Measurements from ENCODE around the gene TMCO2. TPM values are rescaled to one million over a fixed set of nuclear protein-coding genes. Genes with fewer than 3 reads are reported as not detected.

Gene TMCO2
- total RNA-seq, 1 donor from 2014 or later, result not detected

DNA sequence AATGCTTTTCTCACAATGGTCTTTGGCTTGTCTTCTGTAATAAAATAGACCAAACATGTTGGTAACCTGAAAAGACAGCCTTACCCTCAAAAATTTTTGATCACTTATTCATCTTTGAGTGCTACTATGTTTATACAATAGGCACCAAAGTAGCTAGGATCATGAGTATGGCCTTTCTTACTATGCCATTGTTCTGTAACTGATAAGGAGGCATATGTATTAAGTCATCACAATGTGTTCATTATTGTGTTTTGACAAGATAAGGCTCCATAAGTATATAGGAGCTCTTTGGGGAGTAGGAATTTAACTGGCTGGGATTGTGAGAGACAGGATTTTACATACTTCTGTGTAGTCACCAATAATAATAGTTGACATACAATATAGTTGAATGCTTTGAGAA, 675 bp downstream of the TMCO2 start:
- H3K4me1 ChIP-seq, result peaks cover 14% of the 10 kb centered on the region
- no peaks in the 10 kb centered on the region for H3K27me3 ChIP-seq (ENCODE audit: low read depth)
- H3K9me3 ChIP-seq (replicated peaks), result no peaks in the 10 kb centered on the region
- H3K4me3 ChIP-seq, result no peak overlapping the region
- H3K27ac ChIP-seq (replicated peaks), result no peak overlapping the region
- TF ChIP-seq, protein P1, sequence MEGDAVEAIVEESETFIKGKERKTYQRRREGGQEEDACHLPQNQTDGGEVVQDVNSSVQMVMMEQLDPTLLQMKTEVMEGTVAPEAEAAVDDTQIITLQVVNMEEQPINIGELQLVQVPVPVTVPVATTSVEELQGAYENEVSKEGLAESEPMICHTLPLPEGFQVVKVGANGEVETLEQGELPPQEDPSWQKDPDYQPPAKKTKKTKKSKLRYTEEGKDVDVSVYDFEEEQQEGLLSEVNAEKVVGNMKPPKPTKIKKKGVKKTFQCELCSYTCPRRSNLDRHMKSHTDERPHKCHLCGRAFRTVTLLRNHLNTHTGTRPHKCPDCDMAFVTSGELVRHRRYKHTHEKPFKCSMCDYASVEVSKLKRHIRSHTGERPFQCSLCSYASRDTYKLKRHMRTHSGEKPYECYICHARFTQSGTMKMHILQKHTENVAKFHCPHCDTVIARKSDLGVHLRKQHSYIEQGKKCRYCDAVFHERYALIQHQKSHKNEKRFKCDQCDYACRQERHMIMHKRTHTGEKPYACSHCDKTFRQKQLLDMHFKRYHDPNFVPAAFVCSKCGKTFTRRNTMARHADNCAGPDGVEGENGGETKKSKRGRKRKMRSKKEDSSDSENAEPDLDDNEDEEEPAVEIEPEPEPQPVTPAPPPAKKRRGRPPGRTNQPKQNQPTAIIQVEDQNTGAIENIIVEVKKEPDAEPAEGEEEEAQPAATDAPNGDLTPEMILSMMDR (IDR thresholded peaks at IDR 0.05; ENCODE audit: borderline replicate concordance), result no peak
- DNase-seq, result no peak
- intact Hi-C loops (cut with micrococcal nuclease), result no loop called here
- H3K36me3 ChIP-seq, result no peaks in the 10 kb centered on the region

DNA sequence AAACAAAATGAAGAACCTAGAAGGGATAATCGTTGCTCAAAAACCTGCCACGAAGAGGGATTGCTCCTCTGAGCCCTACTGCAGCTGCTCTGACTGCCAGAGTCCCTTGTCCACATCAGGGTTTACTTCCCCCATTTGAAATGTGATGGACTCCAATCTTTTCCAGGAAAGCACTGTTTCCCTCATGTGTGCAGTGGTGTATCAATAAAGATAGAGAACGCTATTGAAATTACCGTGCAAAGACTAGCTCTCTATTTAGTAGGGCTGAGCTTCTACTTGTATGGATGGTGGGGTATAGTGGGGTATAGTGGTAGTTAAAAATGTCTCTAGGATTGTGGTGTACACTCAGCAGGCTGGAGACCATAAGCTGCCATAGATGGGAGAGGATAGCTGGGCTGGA, 3.7 kb downstream of the TMCO2 start:
- H3K27ac ChIP-seq (replicated peaks), result no peak overlapping the region
- TF ChIP-seq, protein P1 (IDR thresholded peaks at IDR 0.05; ENCODE audit: borderline replicate concordance), result no peak
- no peaks in the 10 kb centered on the region for H3K9me3 ChIP-seq (replicated peaks)
- H3K4me1 ChIP-seq, result peaks cover 17% of the 10 kb centered on the region
- no peak overlapping the region for H3K4me3 ChIP-seq
- no peak for DNase-seq
- H3K36me3 ChIP-seq, result no peaks in the 10 kb centered on the region
- intact Hi-C loops (cut with micrococcal nuclease), result no loop called here
- H3K27me3 ChIP-seq (ENCODE audit: low read depth), result no peaks in the 10 kb centered on the region

DNA sequence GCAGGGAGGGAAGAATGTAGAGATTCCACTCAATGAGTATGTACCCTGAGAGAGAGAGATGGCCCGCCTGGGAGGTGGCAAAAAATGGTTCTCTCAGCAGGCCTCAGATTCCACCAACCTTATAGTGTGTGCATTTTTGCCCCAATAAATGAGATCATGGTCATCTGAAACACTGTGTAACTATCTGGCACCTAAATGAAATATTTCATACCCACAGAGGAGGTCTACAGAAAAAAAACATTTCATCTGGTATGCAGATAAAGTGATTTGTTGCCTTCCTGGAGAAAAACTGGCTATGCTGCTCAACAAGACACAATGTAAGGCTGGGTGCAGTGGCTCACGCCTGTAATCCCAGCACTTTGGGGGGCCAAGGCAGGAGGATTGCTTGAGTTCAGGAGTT, 4.9 kb downstream of the TMCO2 start:
- no peak overlapping the region for H3K27ac ChIP-seq (replicated peaks)
- intact Hi-C loops (cut with micrococcal nuclease), result no loop called here

DNA sequence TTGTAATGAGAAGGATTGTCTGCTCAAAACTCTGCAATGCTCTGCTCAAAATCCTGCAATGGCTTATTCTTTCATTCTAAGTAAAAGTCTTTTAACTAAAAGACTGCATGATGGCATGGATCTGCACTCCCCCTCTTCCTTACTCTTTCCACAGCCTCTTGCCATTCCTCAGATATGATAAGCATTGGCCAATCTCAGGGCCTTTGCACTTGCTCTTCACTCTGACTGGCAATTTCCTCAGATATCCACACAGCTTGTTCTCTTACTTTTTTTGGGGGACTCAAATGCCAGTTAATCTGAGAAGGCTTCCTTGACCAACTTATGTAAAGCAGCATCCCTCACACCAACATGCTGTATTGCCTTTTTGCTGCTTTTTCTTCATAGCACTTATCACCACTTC, 7.5 kb downstream of the TMCO2 start:
- Histone ChIP-seq H3K4me3 (no peak overlapping the region), H3K36me3 (peaks cover 9% of the 10 kb centered on the region), H3K9me3 (replicated peaks) (no peaks in the 10 kb centered on the region), H3K27me3 (ENCODE audit: low read depth) (no peaks in the 10 kb centered on the region), H3K27ac (replicated peaks) (no peak overlapping the region), H3K4me1 (peaks cover 52% of the 10 kb centered on the region)
- TF ChIP-seq, protein P1 (IDR thresholded peaks at IDR 0.05; ENCODE audit: borderline replicate concordance), result no peak
- no peak for DNase-seq
- intact Hi-C loops (cut with micrococcal nuclease), result no loop called here

More for the DNA sequence above, 4.9 kb downstream of the TMCO2 start:
- Histone ChIP-seq H3K36me3 (no peaks in the 10 kb centered on the region), H3K4me3 (no peak overlapping the region), H3K27me3 (ENCODE audit: low read depth) (no peaks in the 10 kb centered on the region), H3K9me3 (replicated peaks) (no peaks in the 10 kb centered on the region), H3K4me1 (peaks cover 28% of the 10 kb centered on the region)
- TF ChIP-seq, protein P1 (IDR thresholded peaks at IDR 0.05; ENCODE audit: borderline replicate concordance), result no peak
- no peak for DNase-seq

DNA sequence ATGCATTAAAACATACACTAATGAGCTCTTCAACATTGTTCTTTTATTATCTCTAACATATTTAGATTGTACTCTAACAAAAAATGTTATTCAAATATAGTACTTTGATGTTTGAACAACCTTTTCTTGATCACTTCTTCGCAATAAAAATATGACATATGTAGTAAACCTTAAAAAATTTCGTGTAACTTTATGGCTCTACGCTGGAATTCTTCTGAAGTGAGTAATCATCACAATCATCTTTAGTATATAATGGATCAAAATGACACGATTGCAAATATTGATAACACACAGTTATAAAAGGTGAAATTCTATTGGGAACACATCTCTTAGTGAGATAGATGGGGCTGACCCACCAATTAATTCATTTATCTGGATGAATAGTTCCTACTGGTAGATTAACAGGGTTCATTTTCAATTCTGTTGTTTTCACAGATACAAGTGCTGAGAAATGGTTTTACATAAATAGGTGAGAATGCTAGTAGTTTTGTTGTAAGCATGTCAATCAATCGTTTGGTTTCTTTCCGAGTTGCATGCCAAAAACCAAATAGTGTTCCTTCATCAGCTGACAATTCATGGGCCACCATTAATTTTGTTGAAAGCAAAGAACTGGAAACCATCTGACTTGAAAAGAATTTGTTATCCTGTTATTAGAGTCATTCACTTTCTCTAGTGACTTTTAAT, 8.8 kb downstream of the TMCO2 start:
- peak overlapping the region; percentile 78 for H3K4me3 ChIP-seq
- peaks cover 65% of the 10 kb centered on the region for H3K4me1 ChIP-seq
- peaks cover 22% of the 10 kb centered on the region for H3K36me3 ChIP-seq
- DNase-seq, result no peak
- TF ChIP-seq, protein P1 (IDR thresholded peaks at IDR 0.05; ENCODE audit: borderline replicate concordance), result no peak
- peak overlapping the region; percentile 96 for H3K27ac ChIP-seq (replicated peaks)
- H3K27me3 ChIP-seq (ENCODE audit: low read depth), result no peaks in the 10 kb centered on the region
- intact Hi-C loops (cut with micrococcal nuclease), result no loop called here
- H3K9me3 ChIP-seq (replicated peaks), result no peaks in the 10 kb centered on the region

Measured in left ventricle myocardium inferior (tissue), 1 donor.